Endothelial cell of umbilical vein (primary cell): ENCODE results near the gene IGFBP2. TPM values are rescaled to one million over a fixed set of nuclear protein-coding genes. Genes with fewer than 3 reads are reported as not detected.
A peak's percentile ranks its signal among the peaks of the same experiment; 100 is the strongest.

Source experiments
- BruUV-seq: library from RNA; stranded (reverse); fragments of 400-500 nt; replicated peaks from 2 replicates; lab custom pipeline; 2021; lab: Mats Ljungman, UMichigan
- CTCF ChIA-PET: fragments of 300-600, 350-600 bp; sonication (Branson Sonifier 250); formaldehyde crosslinking; loops from one replicate; lab custom pipeline; 2021; ENCODE audit warnings: antibody characterized with exemption, inconsistent platforms; lab: Charles Lee
- POLR2A ChIA-PET: fragments of 300-600, 350-600 bp; sonication (Branson Sonifier 250); formaldehyde crosslinking; loops from one replicate; lab custom pipeline; 2021; ENCODE audit warnings: antibody characterized with exemption, inconsistent platforms; lab: Charles Lee
- DNase-seq: peaks from one replicate; pipeline ENCODE4 v3.0.0-alpha.2; 2011; ENCODE audit warnings: low read depth, low spot score
- FAIRE-seq: peaks from 2 replicates; lab custom pipeline; 2011; peaks lifted over from hg19 to GRCh38; lab: Jason Lieb, UNC
- H2AFZ ChIP-seq: 2 replicates; pipeline ENCODE4 v1.6.0; 2012; ENCODE audit warnings: low read depth, low read length, control low read depth, inconsistent platforms
- H3K27ac ChIP-seq: 2 replicates; pipeline ENCODE4 v1.5.1; 2011; ENCODE audit warnings: low read depth, mild to moderate bottlenecking, control low read depth, low read length, moderate library complexity; ENCODE audit not compliant: insufficient read depth
- H3K27me3 ChIP-seq, 2 experiments: 2 replicates each; pipeline versions ENCODE4 v1.6.0 to v1.6.1; 2011; ENCODE audit warnings: low read length in 2 of 2, mixed read lengths in 1 of 2; ENCODE audit not compliant: control insufficient read depth in 2 of 2, insufficient read depth in 2 of 2
- H3K36me3 ChIP-seq, 2 experiments: 2 replicates in 1 of 2; 3 replicates in 1 of 2; pipeline ENCODE4 v1.5.1; 2011; ENCODE audit warnings: low read length in 2 of 2, mild to moderate bottlenecking in 1 of 2, moderate library complexity in 1 of 2; ENCODE audit not compliant: control insufficient read depth in 2 of 2, insufficient read depth in 2 of 2; ENCODE audit errors: extremely low read depth in 1 of 2
- H3K4me1 ChIP-seq: 3 replicates; pipeline ENCODE4 v1.5.1; 2011; ENCODE audit warnings: mild to moderate bottlenecking, low read length; ENCODE audit not compliant: control insufficient read depth, insufficient read depth; ENCODE audit errors: extremely low read depth
- H3K4me2 ChIP-seq: 2 replicates; pipeline ENCODE4 v1.6.1; 2011; ENCODE audit warnings: low read length, control low read depth, mixed read lengths; ENCODE audit not compliant: insufficient read depth
- H3K4me3 ChIP-seq, 3 experiments: fragments of 200-600 bp in 1 of 3; sonication (generic), shearing (Covaris generic) in 1 of 3; replicated peaks in 1 of 3; 2 replicates each; pipeline ENCODE4 v1.5.1; 2011 to 2016; ENCODE audit warnings: control low read depth in 3 of 3, low read length in 3 of 3, mild to moderate bottlenecking in 2 of 3, inconsistent platforms in 1 of 3, low read depth in 1 of 3, moderate library complexity in 1 of 3; ENCODE audit not compliant: insufficient read depth in 1 of 3
- H3K79me2 ChIP-seq: 2 replicates; pipeline ENCODE4 v1.6.0; 2012; ENCODE audit warnings: low read length, inconsistent platforms; ENCODE audit not compliant: control insufficient read depth, insufficient read depth
- H3K9ac ChIP-seq: replicated peaks from 2 replicates; pipeline ENCODE3; 2011; ENCODE audit warnings: low read length, control low read depth; ENCODE audit not compliant: insufficient read depth; ENCODE audit errors: extremely low read depth
- H3K9me1 ChIP-seq: replicated peaks from 3 replicates; pipeline ENCODE4 v1.6.0; 2011; ENCODE audit warnings: mild to moderate bottlenecking, low read length; ENCODE audit not compliant: control insufficient read depth, insufficient read depth; ENCODE audit errors: extremely low read depth
- H3K9me3 ChIP-seq: replicated peaks from 2 replicates; pipeline ENCODE4 v1.5.1; 2012; ENCODE audit warnings: low read length, inconsistent platforms; ENCODE audit not compliant: control insufficient read depth, insufficient read depth
- H4K20me1 ChIP-seq: replicated peaks from 2 replicates; pipeline ENCODE3; 2011; ENCODE audit warnings: mild to moderate bottlenecking, low read length; ENCODE audit not compliant: control insufficient read depth, insufficient read depth; ENCODE audit errors: extremely low read depth
- EZH2 ChIP-seq: IDR thresholded peaks from 2 replicates; pipeline ENCODE4 v1.6.1; 2012; ENCODE audit warnings: borderline replicate concordance, low read depth, mild to moderate bottlenecking, moderate library complexity, low read length, inconsistent platforms; ENCODE audit not compliant: severe bottlenecking
- FOS ChIP-seq: IDR thresholded peaks from 2 replicates; pipeline ENCODE4 v1.6.1; 2011; ENCODE audit warnings: mild to moderate bottlenecking, low read length, moderate library complexity, borderline replicate concordance; ENCODE audit not compliant: insufficient read depth
- GATA2 ChIP-seq: IDR thresholded peaks from 2 replicates; pipeline ENCODE4 v1.7.0; 2011; ENCODE audit warnings: low read depth, mild to moderate bottlenecking, moderate library complexity, mixed read lengths, low read length; ENCODE audit not compliant: insufficient read length, insufficient read depth
- JUN ChIP-seq: IDR thresholded peaks from 2 replicates; pipeline ENCODE4 v1.6.1; 2011; ENCODE audit warnings: borderline replicate concordance, low read depth; ENCODE audit not compliant: insufficient read length, insufficient read depth
- MYC ChIP-seq: IDR thresholded peaks from one replicate; pipeline ENCODE4 v1.6.1; 2011; ENCODE audit warnings: mild to moderate bottlenecking, low read depth, low read length
- POLR2A ChIP-seq: IDR thresholded peaks from 2 replicates; pipeline ENCODE4 v1.6.1; 2012; ENCODE audit warnings: low read depth, mild to moderate bottlenecking, control low read depth, low read length
- POLR2AphosphoS5 ChIP-seq: IDR thresholded peaks from 2 replicates; pipeline ENCODE4 v1.6.1; 2012; ENCODE audit warnings: low read depth, mild to moderate bottlenecking, control low read depth, low read length, moderate library complexity; ENCODE audit not compliant: insufficient read depth
- dilution Hi-C: fragments of 300-500 bp; cut with MboI; formaldehyde crosslinking; loops from one replicate; pipeline ENCODE4 v1.15.0; 2019; ENCODE audit warnings: low sequenced_read_pairs; ENCODE audit not compliant: extremely low pct_ligation_motif_present
- intact Hi-C: fragments of 100-400 bp; cut with micrococcal nuclease; formaldehyde crosslinking; loops from one replicate; pipeline ENCODE4 v1.10.0; 2022
- polyA plus RNA-seq, 4 experiments: library from polyadenylated mRNA; depleted of rRNA in 3 of 4; stranded (reverse) in 3 of 4; unstranded in 1 of 4; fragments of >200 nt; gene quantifications; 2 replicates each; pipeline versions ENCODE4 v1.2.1 to v1.2.3, GENCODE V29; 2011 to 2012; ENCODE audit warnings: missing spikeins in 1 of 4
- total RNA-seq: library from RNA; stranded (reverse); gene quantifications from 2 replicates; pipeline ENCODE4 v1.2.3, GENCODE V29; 2021
- TF ChIP-seq, protein P1 (sequence below): IDR thresholded peaks from 2 replicates; pipeline ENCODE4 v1.6.1; 2011; ENCODE audit not compliant: insufficient read depth, insufficient read length
- TF ChIP-seq, protein P2 (sequence below), 2 donors: IDR thresholded peaks; 1 replicate in 1 of 2; 2 replicates in 1 of 2; pipeline ENCODE4 v1.5.1; 2011; ENCODE audit warnings: low read length in 2 of 2, mild to moderate bottlenecking in 2 of 2, moderate library complexity in 2 of 2, control low read depth in 1 of 2, inconsistent platforms in 1 of 2, low read depth in 1 of 2; ENCODE audit not compliant: insufficient read depth in 1 of 2; ENCODE audit errors: extremely low read depth in 1 of 2

Gene IGFBP2
- total and polyA plus RNA-seq, 2 donors (not counting 3 experiments of a cell fraction or from before 2014, with no cell fraction given), result 212 to 261 TPM

DNA sequence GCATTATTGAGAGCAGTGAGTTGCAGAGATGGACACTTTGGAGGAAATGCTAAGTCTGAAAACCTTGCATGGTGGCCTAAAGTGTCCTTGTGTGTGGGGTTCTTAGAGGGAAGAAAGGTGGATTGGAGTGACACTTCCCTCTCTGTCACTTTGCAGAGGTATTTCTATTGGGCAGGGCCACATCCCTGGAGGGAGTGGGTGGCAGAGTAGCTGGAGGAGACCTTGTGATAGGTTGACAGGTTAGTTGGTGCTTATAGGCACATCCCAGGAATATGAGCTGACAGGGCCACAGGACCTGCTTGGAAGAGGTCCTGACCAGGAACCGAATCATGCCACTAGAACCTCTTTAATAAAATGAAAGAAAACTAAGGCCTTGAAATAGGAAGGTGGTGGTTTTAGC, 63.1 kb downstream of the IGFBP2 start:
- Histone ChIP-seq H3K79me2 (no peaks in the 10 kb centered on the region), H3K9ac (no peak overlapping the region), H3K36me3 (no peaks in the 10 kb centered on the region), H3K4me3 (no peak overlapping the region), H3K9me1 (no peaks in the 10 kb centered on the region), H3K4me2 (no peak overlapping the region), H3K27me3 (peaks cover 66 to 76% of the 10 kb centered on the region in 2 experiments), H4K20me1 (no peaks in the 10 kb centered on the region), H2AFZ (no peak overlapping the region), H3K9me3 (no peaks in the 10 kb centered on the region), H3K4me1 (peaks cover 17% of the 10 kb centered on the region), H3K27ac (no peak overlapping the region)
- intact Hi-C loops (loop anchor here (1.0 to 5.0 kb wide), 2 partner anchors 181 to 446 kb away; no protein-coding TSS in a partner anchor), dilution Hi-C loops (no loop called here)
- DNase-seq (peak; percentile 6), FAIRE-seq (no peak)
- TF ChIP-seq EZH2 (no peak), POLR2A (no peak), POLR2AphosphoS5 (no peak), MYC (no peak)
- POLR2A ChIA-PET, result no interaction called here
- no TSS peak for BruUV-seq
- CTCF ChIA-PET, result interaction anchor here (1.2 to 2.0 kb wide), 3 partner anchors 470 to 1017 kb away, joined by 5 to 7 read pairs (median 6); no protein-coding TSS in a partner anchor

DNA sequence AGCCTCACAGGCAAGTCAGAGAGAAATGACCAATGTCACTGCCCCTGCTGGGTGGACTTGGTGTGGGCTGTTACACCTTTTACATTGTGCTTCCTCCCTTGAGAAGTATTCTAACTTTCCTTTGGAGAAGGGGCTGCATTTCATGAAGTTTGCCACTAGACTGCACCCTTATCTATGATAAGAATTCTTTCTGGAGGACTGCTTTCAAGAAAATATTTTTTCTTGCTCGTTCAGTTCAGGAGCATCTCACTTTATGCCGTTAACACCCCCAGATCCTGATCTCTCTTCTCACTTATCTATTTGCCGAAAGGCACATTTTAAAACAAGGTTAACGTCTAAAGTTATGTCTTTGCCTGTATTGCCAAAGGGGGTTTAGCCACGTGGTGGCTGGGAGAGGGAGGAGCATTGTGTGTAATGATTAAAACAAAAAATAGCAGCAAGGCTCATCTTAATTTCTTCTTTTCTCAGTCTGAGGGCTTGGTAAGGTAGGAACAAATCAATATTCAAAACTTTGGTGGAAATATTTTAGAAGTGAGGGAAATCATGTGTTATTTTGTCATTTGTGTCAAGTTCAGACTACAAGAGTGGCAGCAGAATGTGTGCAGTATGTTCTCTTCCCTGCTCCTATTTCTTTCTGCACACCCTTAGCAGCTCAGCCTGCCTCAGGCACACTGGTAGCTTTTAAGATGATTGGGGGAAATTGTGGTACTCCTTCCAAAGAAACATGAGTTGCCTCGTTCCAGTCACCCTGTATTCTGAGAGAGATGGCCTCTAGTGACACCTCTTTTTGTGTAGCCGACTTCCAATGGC, 63.7 kb downstream of the IGFBP2 start:
- no peak for FAIRE-seq
- Histone ChIP-seq H3K79me2 (no peaks in the 10 kb centered on the region), H3K4me3 (no peak overlapping the region), H3K36me3 (no peaks in the 10 kb centered on the region), H3K27me3 (peaks cover 62 to 71% of the 10 kb centered on the region in 2 experiments), H3K9ac (no peak overlapping the region), H2AFZ (no peak overlapping the region), H3K9me3 (no peaks in the 10 kb centered on the region), H3K4me2 (no peak overlapping the region), H4K20me1 (no peaks in the 10 kb centered on the region), H3K9me1 (no peaks in the 10 kb centered on the region), H3K4me1 (peaks cover 15% of the 10 kb centered on the region), H3K27ac (no peak overlapping the region)
- CTCF ChIA-PET, result interaction anchor here (1.1 to 2.1 kb wide), 5 partner anchors 469 to 954 kb away, joined by 4 to 39 read pairs (median 7); no protein-coding TSS in a partner anchor
- POLR2A ChIA-PET, result no interaction called here
- intact Hi-C loops, result loop anchor here (1.0 to 5.0 kb wide), 2 partner anchors 180 to 445 kb away; no protein-coding TSS in a partner anchor
- TF ChIP-seq FOS (no peak), POLR2AphosphoS5 (no peak), GATA2 (no peak), EZH2 (peak; percentile 41), MYC (no peak), JUN (no peak), POLR2A (no peak)
- TF ChIP-seq, protein P1, sequence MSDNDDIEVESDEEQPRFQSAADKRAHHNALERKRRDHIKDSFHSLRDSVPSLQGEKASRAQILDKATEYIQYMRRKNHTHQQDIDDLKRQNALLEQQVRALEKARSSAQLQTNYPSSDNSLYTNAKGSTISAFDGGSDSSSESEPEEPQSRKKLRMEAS, result no peak
- TF ChIP-seq, protein P2, sequence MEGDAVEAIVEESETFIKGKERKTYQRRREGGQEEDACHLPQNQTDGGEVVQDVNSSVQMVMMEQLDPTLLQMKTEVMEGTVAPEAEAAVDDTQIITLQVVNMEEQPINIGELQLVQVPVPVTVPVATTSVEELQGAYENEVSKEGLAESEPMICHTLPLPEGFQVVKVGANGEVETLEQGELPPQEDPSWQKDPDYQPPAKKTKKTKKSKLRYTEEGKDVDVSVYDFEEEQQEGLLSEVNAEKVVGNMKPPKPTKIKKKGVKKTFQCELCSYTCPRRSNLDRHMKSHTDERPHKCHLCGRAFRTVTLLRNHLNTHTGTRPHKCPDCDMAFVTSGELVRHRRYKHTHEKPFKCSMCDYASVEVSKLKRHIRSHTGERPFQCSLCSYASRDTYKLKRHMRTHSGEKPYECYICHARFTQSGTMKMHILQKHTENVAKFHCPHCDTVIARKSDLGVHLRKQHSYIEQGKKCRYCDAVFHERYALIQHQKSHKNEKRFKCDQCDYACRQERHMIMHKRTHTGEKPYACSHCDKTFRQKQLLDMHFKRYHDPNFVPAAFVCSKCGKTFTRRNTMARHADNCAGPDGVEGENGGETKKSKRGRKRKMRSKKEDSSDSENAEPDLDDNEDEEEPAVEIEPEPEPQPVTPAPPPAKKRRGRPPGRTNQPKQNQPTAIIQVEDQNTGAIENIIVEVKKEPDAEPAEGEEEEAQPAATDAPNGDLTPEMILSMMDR (IDR thresholded peaks at IDR 0.05; ENCODE audit: extremely low read depth in 1 of 2, insufficient read depth in 1 of 2, low read depth in 1 of 2, low read length in 2 of 2), result peak; percentile 20 to 25
- BruUV-seq, result no TSS peak
- DNase-seq, result peak; percentile 25
- dilution Hi-C loops, result no loop called here
